ENCODE data around the gene MRPS11. TPM values are rescaled to one million over a fixed set of nuclear protein-coding genes. Genes with fewer than 3 reads are reported as not detected.
"Not testable (repeated sequence)": the region's sequence is repeated elsewhere in the genome, so short reads cannot be mapped to it uniquely, and the experiment has no call there.

The MRPS11 gene
- total and polyA plus RNA-seq, 9 of the 15 experiments (the other 6 are each of a cell fraction or from before 2014, with no cell fraction given), result 28.3 to 83.2 (median 53.1) TPM

DNA sequence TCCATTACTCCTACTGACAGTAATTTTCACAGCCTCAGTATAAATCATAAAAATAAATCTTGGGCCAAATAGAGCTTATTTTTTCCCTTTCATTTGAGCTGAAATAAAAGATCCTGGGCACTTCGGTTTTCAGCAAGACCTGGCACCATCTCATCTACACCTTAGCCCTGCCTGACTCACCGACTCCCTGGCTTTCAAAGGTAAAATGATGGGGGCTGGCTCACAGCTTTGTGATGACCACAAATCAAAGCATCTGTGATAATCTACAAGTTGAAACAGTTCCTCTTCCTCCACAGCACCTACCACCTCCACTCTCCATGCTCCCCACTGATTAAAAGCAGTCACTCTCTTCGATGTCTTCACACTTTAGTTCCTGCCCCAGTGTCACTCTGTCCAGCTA is 51.4 kb downstream of the MRPS11 start (continued):
- TF ChIP-seq ZNF41 (CRISPR knock-in tag; conservative IDR thresholded peaks at IDR 0.05), result no peak
- TF ChIP-seq, protein P1, sequence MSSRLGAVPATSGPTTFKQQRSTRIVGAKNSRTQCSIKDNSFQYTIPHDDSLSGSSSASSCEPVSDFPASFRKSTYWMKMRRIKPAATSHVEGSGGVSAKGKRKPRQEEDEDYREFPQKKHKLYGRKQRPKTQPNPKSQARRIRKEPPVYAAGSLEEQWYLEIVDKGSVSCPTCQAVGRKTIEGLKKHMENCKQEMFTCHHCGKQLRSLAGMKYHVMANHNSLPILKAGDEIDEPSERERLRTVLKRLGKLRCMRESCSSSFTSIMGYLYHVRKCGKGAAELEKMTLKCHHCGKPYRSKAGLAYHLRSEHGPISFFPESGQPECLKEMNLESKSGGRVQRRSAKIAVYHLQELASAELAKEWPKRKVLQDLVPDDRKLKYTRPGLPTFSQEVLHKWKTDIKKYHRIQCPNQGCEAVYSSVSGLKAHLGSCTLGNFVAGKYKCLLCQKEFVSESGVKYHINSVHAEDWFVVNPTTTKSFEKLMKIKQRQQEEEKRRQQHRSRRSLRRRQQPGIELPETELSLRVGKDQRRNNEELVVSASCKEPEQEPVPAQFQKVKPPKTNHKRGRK (tag; IDR thresholded peaks at IDR 0.05), result no peak
- no peak for TF ChIP-seq ZNF146 (CRISPR knock-in tag; IDR thresholded peaks at IDR 0.05; ENCODE audit: unreplicated experiment)
- no peak for TF ChIP-seq RAD21 (CRISPR knock-in tag; conservative IDR thresholded peaks at IDR 0.05 in 1 of 2, IDR thresholded peaks at IDR 0.05 in 1 of 2)
- TF ChIP-seq ZNF354B (CRISPR knock-in tag; IDR thresholded peaks at IDR 0.05), result no peak
- TF ChIP-seq, protein P2, sequence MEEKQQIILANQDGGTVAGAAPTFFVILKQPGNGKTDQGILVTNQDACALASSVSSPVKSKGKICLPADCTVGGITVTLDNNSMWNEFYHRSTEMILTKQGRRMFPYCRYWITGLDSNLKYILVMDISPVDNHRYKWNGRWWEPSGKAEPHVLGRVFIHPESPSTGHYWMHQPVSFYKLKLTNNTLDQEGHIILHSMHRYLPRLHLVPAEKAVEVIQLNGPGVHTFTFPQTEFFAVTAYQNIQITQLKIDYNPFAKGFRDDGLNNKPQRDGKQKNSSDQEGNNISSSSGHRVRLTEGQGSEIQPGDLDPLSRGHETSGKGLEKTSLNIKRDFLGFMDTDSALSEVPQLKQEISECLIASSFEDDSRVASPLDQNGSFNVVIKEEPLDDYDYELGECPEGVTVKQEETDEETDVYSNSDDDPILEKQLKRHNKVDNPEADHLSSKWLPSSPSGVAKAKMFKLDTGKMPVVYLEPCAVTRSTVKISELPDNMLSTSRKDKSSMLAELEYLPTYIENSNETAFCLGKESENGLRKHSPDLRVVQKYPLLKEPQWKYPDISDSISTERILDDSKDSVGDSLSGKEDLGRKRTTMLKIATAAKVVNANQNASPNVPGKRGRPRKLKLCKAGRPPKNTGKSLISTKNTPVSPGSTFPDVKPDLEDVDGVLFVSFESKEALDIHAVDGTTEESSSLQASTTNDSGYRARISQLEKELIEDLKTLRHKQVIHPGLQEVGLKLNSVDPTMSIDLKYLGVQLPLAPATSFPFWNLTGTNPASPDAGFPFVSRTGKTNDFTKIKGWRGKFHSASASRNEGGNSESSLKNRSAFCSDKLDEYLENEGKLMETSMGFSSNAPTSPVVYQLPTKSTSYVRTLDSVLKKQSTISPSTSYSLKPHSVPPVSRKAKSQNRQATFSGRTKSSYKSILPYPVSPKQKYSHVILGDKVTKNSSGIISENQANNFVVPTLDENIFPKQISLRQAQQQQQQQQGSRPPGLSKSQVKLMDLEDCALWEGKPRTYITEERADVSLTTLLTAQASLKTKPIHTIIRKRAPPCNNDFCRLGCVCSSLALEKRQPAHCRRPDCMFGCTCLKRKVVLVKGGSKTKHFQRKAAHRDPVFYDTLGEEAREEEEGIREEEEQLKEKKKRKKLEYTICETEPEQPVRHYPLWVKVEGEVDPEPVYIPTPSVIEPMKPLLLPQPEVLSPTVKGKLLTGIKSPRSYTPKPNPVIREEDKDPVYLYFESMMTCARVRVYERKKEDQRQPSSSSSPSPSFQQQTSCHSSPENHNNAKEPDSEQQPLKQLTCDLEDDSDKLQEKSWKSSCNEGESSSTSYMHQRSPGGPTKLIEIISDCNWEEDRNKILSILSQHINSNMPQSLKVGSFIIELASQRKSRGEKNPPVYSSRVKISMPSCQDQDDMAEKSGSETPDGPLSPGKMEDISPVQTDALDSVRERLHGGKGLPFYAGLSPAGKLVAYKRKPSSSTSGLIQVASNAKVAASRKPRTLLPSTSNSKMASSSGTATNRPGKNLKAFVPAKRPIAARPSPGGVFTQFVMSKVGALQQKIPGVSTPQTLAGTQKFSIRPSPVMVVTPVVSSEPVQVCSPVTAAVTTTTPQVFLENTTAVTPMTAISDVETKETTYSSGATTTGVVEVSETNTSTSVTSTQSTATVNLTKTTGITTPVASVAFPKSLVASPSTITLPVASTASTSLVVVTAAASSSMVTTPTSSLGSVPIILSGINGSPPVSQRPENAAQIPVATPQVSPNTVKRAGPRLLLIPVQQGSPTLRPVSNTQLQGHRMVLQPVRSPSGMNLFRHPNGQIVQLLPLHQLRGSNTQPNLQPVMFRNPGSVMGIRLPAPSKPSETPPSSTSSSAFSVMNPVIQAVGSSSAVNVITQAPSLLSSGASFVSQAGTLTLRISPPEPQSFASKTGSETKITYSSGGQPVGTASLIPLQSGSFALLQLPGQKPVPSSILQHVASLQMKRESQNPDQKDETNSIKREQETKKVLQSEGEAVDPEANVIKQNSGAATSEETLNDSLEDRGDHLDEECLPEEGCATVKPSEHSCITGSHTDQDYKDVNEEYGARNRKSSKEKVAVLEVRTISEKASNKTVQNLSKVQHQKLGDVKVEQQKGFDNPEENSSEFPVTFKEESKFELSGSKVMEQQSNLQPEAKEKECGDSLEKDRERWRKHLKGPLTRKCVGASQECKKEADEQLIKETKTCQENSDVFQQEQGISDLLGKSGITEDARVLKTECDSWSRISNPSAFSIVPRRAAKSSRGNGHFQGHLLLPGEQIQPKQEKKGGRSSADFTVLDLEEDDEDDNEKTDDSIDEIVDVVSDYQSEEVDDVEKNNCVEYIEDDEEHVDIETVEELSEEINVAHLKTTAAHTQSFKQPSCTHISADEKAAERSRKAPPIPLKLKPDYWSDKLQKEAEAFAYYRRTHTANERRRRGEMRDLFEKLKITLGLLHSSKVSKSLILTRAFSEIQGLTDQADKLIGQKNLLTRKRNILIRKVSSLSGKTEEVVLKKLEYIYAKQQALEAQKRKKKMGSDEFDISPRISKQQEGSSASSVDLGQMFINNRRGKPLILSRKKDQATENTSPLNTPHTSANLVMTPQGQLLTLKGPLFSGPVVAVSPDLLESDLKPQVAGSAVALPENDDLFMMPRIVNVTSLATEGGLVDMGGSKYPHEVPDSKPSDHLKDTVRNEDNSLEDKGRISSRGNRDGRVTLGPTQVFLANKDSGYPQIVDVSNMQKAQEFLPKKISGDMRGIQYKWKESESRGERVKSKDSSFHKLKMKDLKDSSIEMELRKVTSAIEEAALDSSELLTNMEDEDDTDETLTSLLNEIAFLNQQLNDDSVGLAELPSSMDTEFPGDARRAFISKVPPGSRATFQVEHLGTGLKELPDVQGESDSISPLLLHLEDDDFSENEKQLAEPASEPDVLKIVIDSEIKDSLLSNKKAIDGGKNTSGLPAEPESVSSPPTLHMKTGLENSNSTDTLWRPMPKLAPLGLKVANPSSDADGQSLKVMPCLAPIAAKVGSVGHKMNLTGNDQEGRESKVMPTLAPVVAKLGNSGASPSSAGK (IDR thresholded peaks at IDR 0.05), result no peak
- no peak for TF ChIP-seq NFXL1 (CRISPR knock-in tag; IDR thresholded peaks at IDR 0.05)
- no peak for TF ChIP-seq ESRRB (CRISPR knock-in tag; IDR thresholded peaks at IDR 0.05; ENCODE audit: borderline replicate concordance)
- no peak for TF ChIP-seq SP2 (IDR thresholded peaks at IDR 0.05; ENCODE audit: extremely low read depth, low read depth, low read length, poor library complexity, severe bottlenecking)

DNA sequence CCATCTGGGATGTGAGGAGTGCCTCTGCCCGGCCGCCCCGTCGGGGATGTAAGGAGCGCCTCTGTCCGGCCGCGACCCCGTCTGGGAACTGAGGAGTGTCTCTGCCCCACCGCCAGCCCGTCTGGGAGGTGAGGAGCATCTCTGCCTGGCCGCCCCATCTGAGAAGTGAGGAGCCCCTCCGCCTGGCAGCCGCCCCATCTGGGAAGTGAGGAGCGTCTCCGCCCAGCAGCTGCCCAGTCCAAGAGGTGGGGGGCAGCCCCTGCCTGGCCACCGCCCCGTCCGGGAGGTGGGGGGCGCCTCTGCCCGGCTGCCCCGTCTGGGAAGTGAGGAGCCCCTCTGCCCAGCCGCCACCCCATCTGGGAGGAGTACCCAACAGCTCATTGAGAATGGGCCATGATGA is 56.6 kb downstream of the MRPS11 start:
- POLR2A ChIA-PET; H3K4me2 ChIP-seq (ENCODE audit: insufficient read depth, low read length): not testable (repeated sequence)
- WGBS (ENCODE audit: insufficient coverage, low coverage, missing lambda C conversion rate), result 90% methylated on average over 11 of the region's 23 CpGs

More for the DNA sequence above, 56.6 kb downstream of the MRPS11 start:
- H3K27me3 ChIP-seq (ENCODE audit: control insufficient read depth in 2 of 2, insufficient read depth in 2 of 2, low read length in 2 of 2); BruUV-seq (replicated peaks); DNase-seq (ENCODE audit: extremely low read depth in 1 of 4, low spot score in 3 of 4); FAIRE-seq; H3K4me3 ChIP-seq; H2AFZ ChIP-seq (ENCODE audit: low read depth, low read length); in situ Hi-C loops (cut with MboI); CTCF ChIA-PET (ENCODE audit: low intra/inter-chr PET ratio); H3K4me1 ChIP-seq (replicated peaks in 1 of 2; ENCODE audit: control insufficient read depth in 2 of 2, insufficient read depth in 2 of 2, low read length in 2 of 2); H3K9ac ChIP-seq (ENCODE audit: insufficient read depth in 1 of 2, low read depth in 2 of 2, low read length in 2 of 2); H3K27ac ChIP-seq (ENCODE audit: extremely low read depth, low read depth, low read length); H3K79me2 ChIP-seq (ENCODE audit: control insufficient read depth, insufficient read depth, low read length); H4K20me1 ChIP-seq (replicated peaks; ENCODE audit: control insufficient read depth, insufficient read depth, low read length); ATAC-seq; H3K9me3 ChIP-seq (replicated peaks; ENCODE audit: control insufficient read depth, insufficient read depth, low read depth, low read length); H3K9me1 ChIP-seq (ENCODE audit: control insufficient read depth, insufficient read depth, low read length); intact Hi-C loops (cut with micrococcal nuclease): not testable (repeated sequence)
- peaks cover 30% of the 10 kb centered on the region; the same call in 2 of the 3 replicates for H3K36me3 ChIP-seq (ENCODE audit: control insufficient read depth, insufficient read depth, low read length)

Data from K562 (cell line).